ENCODE measurements around the gene TMEM221.

DNA sequence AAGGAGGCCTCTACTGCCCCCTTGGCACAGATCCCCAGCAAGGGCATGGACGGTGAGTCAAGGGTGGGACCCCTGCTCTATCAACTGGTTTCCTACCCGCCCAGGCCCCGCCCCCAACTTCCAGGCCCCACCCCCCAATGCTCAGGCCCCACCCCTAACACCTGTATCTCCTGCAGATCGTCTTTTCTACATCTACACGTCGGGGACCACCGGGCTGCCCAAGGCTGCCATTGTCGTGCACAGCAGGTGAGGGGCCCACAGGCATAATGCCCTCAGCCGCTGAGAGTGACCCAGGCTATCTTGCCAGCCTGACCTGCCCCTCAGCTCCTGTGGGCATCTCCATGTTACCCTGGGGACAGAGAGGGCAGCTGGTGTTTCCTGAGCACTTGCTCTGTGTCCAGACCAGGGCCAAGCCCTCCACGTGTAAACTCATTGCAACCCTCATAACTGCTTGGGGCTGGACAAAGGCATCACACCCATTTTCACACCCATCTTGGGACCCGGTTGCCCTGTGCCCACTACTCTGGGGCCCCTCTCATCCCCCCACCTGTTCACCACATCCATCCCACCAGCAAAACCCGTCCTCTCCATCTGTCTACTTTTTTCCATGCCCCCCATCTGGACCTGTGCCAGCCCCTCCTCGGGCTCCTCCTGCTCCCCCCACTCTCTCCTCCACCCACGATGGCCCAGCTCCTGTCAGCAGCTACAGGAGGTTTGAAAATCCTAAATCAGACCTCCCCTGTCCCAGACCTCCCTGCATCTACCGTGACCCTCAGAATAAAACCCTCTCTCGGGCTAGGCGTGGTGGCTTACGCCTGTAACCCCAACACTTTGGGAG, 39.0 kb upstream of the TMEM221 start:
- no peak for TF ChIP-seq CTCF (IDR thresholded peaks at IDR 0.05; ENCODE audit: poor library complexity)
- TF ChIP-seq EZH2 (IDR thresholded peaks at IDR 0.05; ENCODE audit: borderline replicate concordance), result no peak
- no peak for TF ChIP-seq EZH2phosphoT487 (IDR thresholded peaks at IDR 0.05; ENCODE audit: low read depth, severe bottlenecking, unreplicated experiment)
